GM12878 (cell line): ENCODE measurements around the gene DDX56. TPM values are rescaled to one million over a fixed set of nuclear protein-coding genes. Genes with fewer than 3 reads are reported as not detected.
A peak's percentile ranks its signal among the peaks of the same experiment; 100 is the strongest.

Source experiments
- ATAC-seq: fragments of 200-7000 bp; cut with Tn5 transposase; 3 replicates; pipeline ENCODE4 v1.9.1; 2020; ENCODE audit warnings: mild to moderate bottlenecking, moderate library complexity
- BruUV-seq: library from RNA; stranded (reverse); fragments of 400-500 nt; replicated peaks from 2 replicates; lab custom pipeline; 2021; lab: Mats Ljungman, UMichigan
- CTCF ChIA-PET: fragments of 300-600 bp; sonication (Branson Sonifier 250); formaldehyde crosslinking; extraction: SDS; loops from one replicate; lab custom pipeline; 2021; ENCODE audit warnings: inconsistent platforms; lab: Yijun Ruan, JAX
- POLR2A ChIA-PET: fragments of 350-600 bp; formaldehyde crosslinking; extraction: SDS; loops from one replicate; lab custom pipeline; 2021; ENCODE audit warnings: inconsistent platforms; lab: Charles Lee
- RAD21 ChIA-PET: fragments of 300-600 bp; sonication (Branson Sonifier 250); formaldehyde crosslinking; loops from one replicate; lab custom pipeline; 2023; ENCODE audit warnings: antibody characterized with exemption; ENCODE audit not compliant: unreplicated experiment; lab: Charles Lee
- SMC1A ChIA-PET: fragments of 300-600 bp; sonication (Branson Sonifier 250); formaldehyde crosslinking; loops from one replicate; lab custom pipeline; 2023; ENCODE audit not compliant: unreplicated experiment, uncharacterized antibody; lab: Charles Lee
- DNase-seq: peaks from one replicate; pipeline ENCODE4 v3.0.0-alpha.2; 2011; ENCODE audit warnings: low read depth, low spot score
- FAIRE-seq: peaks from 3 replicates; lab custom pipeline; 2011; peaks lifted over from hg19 to GRCh38; lab: Jason Lieb, UNC
- H2AFZ ChIP-seq: 2 replicates; pipeline ENCODE4 v1.6.0; 2011; ENCODE audit warnings: low read depth, low read length, control low read depth; ENCODE audit not compliant: control insufficient read depth
- H3K27ac ChIP-seq: 2 replicates; pipeline ENCODE4 v1.5.1; 2011; ENCODE audit warnings: control low read depth; ENCODE audit not compliant: control insufficient read depth, insufficient read depth
- H3K27me3 ChIP-seq, 2 experiments: replicated peaks in 1 of 2; 2 replicates each; pipeline versions ENCODE4 v1.6.0 to v1.6.1; 2011; ENCODE audit warnings: low read length in 1 of 2; ENCODE audit not compliant: control insufficient read depth in 2 of 2, insufficient read depth in 2 of 2
- H3K36me3 ChIP-seq, 2 experiments: 2 replicates each; pipeline ENCODE4 v1.5.1; 2011; ENCODE audit warnings: low read length in 1 of 2; ENCODE audit not compliant: control insufficient read depth in 2 of 2, insufficient read depth in 2 of 2
- H3K4me1 ChIP-seq: 2 replicates; pipeline ENCODE4 v1.6.1; 2011; ENCODE audit warnings: mild to moderate bottlenecking, low read length, moderate library complexity, mixed read lengths; ENCODE audit not compliant: control insufficient read depth, insufficient read depth
- H3K4me2 ChIP-seq: 2 replicates; pipeline ENCODE4 v1.6.0; 2011; ENCODE audit warnings: control low read depth; ENCODE audit not compliant: control insufficient read depth, insufficient read depth
- H3K4me3 ChIP-seq: fragments of 200-600 bp; sonication (generic); 2 replicates; pipeline ENCODE4 v1.5.1; 2016
- H3K79me2 ChIP-seq: 2 replicates; pipeline ENCODE4 v1.6.0; 2011; ENCODE audit warnings: low read length; ENCODE audit not compliant: control insufficient read depth, insufficient read depth
- H3K9ac ChIP-seq: 2 replicates; pipeline ENCODE4 v1.8.0; 2011; ENCODE audit warnings: low read length, control low read depth, mixed read lengths; ENCODE audit not compliant: control insufficient read depth, insufficient read depth
- H3K9me3 ChIP-seq: replicated peaks from 3 replicates; pipeline ENCODE4 v1.5.1; 2011; ENCODE audit warnings: mild to moderate bottlenecking, low read length; ENCODE audit not compliant: control insufficient read depth, insufficient read depth
- H4K20me1 ChIP-seq: 2 replicates; pipeline ENCODE4 v1.6.0; 2011; ENCODE audit not compliant: control insufficient read depth, insufficient read depth
- ATF3 ChIP-seq: IDR thresholded peaks from 2 replicates; pipeline ENCODE4 v1.6.1; 2011; ENCODE audit warnings: low read depth, mild to moderate bottlenecking, low read length, moderate library complexity, borderline replicate concordance; ENCODE audit errors: extremely low read depth
- EED ChIP-seq: sonication (generic); IDR thresholded peaks from 2 replicates; pipeline ENCODE4 v1.6.1; 2016; ENCODE audit warnings: antibody characterized with exemption, low read depth
- EGR1 ChIP-seq, 2 experiments: IDR thresholded peaks; 1 replicate in 1 of 2; 2 replicates in 1 of 2; pipeline ENCODE4 v1.6.1; 2011 to 2012; ENCODE audit warnings: low read depth in 2 of 2, low read length in 2 of 2, borderline replicate concordance in 1 of 2, mild to moderate bottlenecking in 1 of 2, moderate library complexity in 1 of 2
- ELK1 ChIP-seq: IDR thresholded peaks from 2 replicates; pipeline ENCODE4 v1.6.1; 2012; ENCODE audit warnings: low read depth, low read length, improper control_type of control experiment
- HDGF ChIP-seq: fragments of 450-650 bp; IDR thresholded peaks from 2 replicates; pipeline ENCODE4 v1.6.1; 2016; ENCODE audit warnings: antibody characterized with exemption
- JUND ChIP-seq: IDR thresholded peaks from 2 replicates; pipeline ENCODE4 v1.6.1; 2012; ENCODE audit warnings: low read depth, mild to moderate bottlenecking, low read length, improper control_type of control experiment, moderate library complexity
- KLF5 ChIP-seq: fragments of 450-650 bp; IDR thresholded peaks from 2 replicates; pipeline ENCODE4 v1.6.1; 2014; ENCODE audit warnings: mild to moderate bottlenecking; ENCODE audit not compliant: partially characterized antibody
- SIX5 ChIP-seq: IDR thresholded peaks from 2 replicates; pipeline ENCODE4 v1.6.1; 2011; ENCODE audit warnings: mild to moderate bottlenecking, low read depth, low read length, moderate library complexity; ENCODE audit not compliant: severe bottlenecking
- STAT1 ChIP-seq: fragments of 450-650 bp; conservative IDR thresholded peaks from 2 replicates; pipeline ENCODE4 v1.6.1; 2014; ENCODE audit warnings: antibody characterized with exemption, mild to moderate bottlenecking
- YBX1 ChIP-seq: fragments of 450-650 bp; IDR thresholded peaks from 2 replicates; pipeline ENCODE4 v1.6.1; 2016; ENCODE audit warnings: antibody characterized with exemption
- ZBTB4 ChIP-seq: fragments of 450-650 bp; formaldehyde crosslinking; IDR thresholded peaks from 2 replicates; pipeline ENCODE4 v1.4.0; 2022; ENCODE audit warnings: mild to moderate bottlenecking, moderate library complexity
- ZNF274 ChIP-seq: IDR thresholded peaks from one replicate; pipeline ENCODE4 v1.8.0; 2011; ENCODE audit not compliant: insufficient read length, insufficient read depth
- WGBS: methylation state at CpG from one replicate; pipeline ENCODE4 v1.1.6; 2016; ENCODE audit warnings: low lambda C conversion rate; ENCODE audit not compliant: insufficient replicate concordance, insufficient coverage; ENCODE audit errors: missing lambda C conversion rate; 5-methylcytosine and 5-hydroxymethylcytosine counted together
- in situ Hi-C: fragments of 300-500 bp; cut with MboI; formaldehyde crosslinking; loops from 9 replicates; pipeline ENCODE4 v1.14.3; 2018; ENCODE audit warnings: mixed read lengths
- intact Hi-C: fragments of 100-400 bp; cut with micrococcal nuclease; formaldehyde crosslinking; loops from one replicate; pipeline ENCODE4 v1.14.2; 2022; ENCODE audit not compliant: unreplicated experiment
- polyA plus RNA-seq, 11 experiments: library from polyadenylated mRNA; depleted of rRNA in 4 of 11; unstranded in 6 of 11; stranded (reverse) in 5 of 11; fragments of >200 nt; fragmentation: Nextera tagmentation in 4 of 11; fragmentation: Illumina TruSeq in 1 of 11; extraction: Ambion mirVana in 4 of 11; extraction: Trizol in 1 of 11; gene quantifications; 1 replicate in 1 of 11; 2 replicates in 10 of 11; pipeline versions ENCODE4 v1.2.1 to v1.2.3, GENCODE V29; 2011 to 2016; ENCODE audit warnings: inconsistent platforms in 2 of 11, missing spikeins in 2 of 11, low read depth in 1 of 11
- total RNA-seq, 4 experiments: library from RNA; depleted of rRNA in 3 of 4; stranded (reverse); fragments of >200 nt in 3 of 4; fragmentation: Illumina TruSeq in 1 of 4; extraction: Trizol in 1 of 4; gene quantifications; 2 replicates each; pipeline versions ENCODE4 v1.2.1 to v1.2.3, GENCODE V29; 2013 to 2021
- TF ChIP-seq, protein P1 (sequence below): fragments of 450-650 bp; IDR thresholded peaks from 2 replicates; pipeline ENCODE4 v1.6.1; 2018; ENCODE audit warnings: mild to moderate bottlenecking, low read depth, moderate library complexity; ENCODE audit not compliant: partially characterized antibody
- TF ChIP-seq, protein P2 (sequence below): IDR thresholded peaks from 2 replicates; pipeline ENCODE4 v1.6.1; 2012; ENCODE audit warnings: low read depth, low read length, improper control_type of control experiment

DDX56 gene
- total and polyA plus RNA-seq, 10 of the 15 experiments (the other 5 are each of a cell fraction or from before 2014, with no cell fraction given): 19.8 to 136 (median 81.3) TPM

- POLR2A ChIA-PET: interaction anchor here (0.6 to 3.6 kb wide), 14 partner anchors 9 to 1968 kb away, joined by 3 to 20 read pairs (median 6); partner anchors contain the start of genes DDX56, H2AZ2 and OGDH
- Histone ChIP-seq H3K9ac (peak within 1 kb of the TSS; percentile 91), H3K79me2 (peaks cover 20% of the 10 kb centered on the region), H3K9me3 (no peaks in the 10 kb centered on the region), H3K4me1 (peaks cover 4% of the 10 kb centered on the region; the same call in 1 of the 2 replicates), H3K27ac (peak within 1 kb of the TSS; percentile 86), H3K4me3 (peak within 1 kb of the TSS; percentile 83), H3K27me3 (no peaks in the 10 kb centered on the region), H3K4me2 (peak within 1 kb of the TSS; percentile 86), H4K20me1 (no peaks in the 10 kb centered on the region), H3K36me3 (peaks cover 4 to 11% of the 10 kb centered on the region in 2 experiments), H2AFZ (peak within 1 kb of the TSS; percentile 89)
- no TSS peak for BruUV-seq
- intact Hi-C loops (loop anchor here (1.0 to 5.0 kb wide), 2 partner anchors 215 to 266 kb away; partner anchors contain the start of genes H2AZ2 and PPIA), in situ Hi-C loops (no loop called here)
- DNase-seq: peak; percentile 97
- RAD21 ChIA-PET: interaction anchor here (0.7 to 3.5 kb wide), 5 partner anchors 9 to 418 kb away, joined by 3 to 26 read pairs (median 5); partner anchors contain the start of genes CCM2, DDX56, H2AZ2 and OGDH
- under 1% methylated on average over 70 of the region's 71 CpGs for WGBS
- FAIRE-seq: peak; percentile 98
- SMC1A ChIA-PET: interaction anchor here (0.6 to 3.4 kb wide), 15 partner anchors 8 to 554 kb away, joined by 3 to 10 read pairs (median 4); partner anchors contain the start of genes DDX56 and H2AZ2
- ATAC-seq: peak; percentile 92
- CTCF ChIA-PET: interaction anchor here (0.7 to 4.0 kb wide), 12 partner anchors 9 to 554 kb away, joined by 3 to 16 read pairs (median 3); partner anchors contain the start of gene H2AZ2
- no peak for TF ChIP-seq ZBTB4 (CRISPR knock-in tag)
- no peak for TF ChIP-seq JUND
- peak; percentile 98 for TF ChIP-seq HDGF
- no peak for TF ChIP-seq EED
- TF ChIP-seq KLF5: no peak
- TF ChIP-seq YBX1: no peak
- no peak for TF ChIP-seq ATF3
- no peak for TF ChIP-seq STAT1
- TF ChIP-seq SIX5: no peak
- TF ChIP-seq ELK1: no peak; the same call in 1 of the 2 replicates
- TF ChIP-seq EGR1 (IDR thresholded peaks at IDR 0.05; ENCODE audit: borderline replicate concordance in 1 of 2, low read depth in 2 of 2, low read length in 2 of 2): peak in 1 of 2 experiments; percentile 80; a peak in 2 of 3 replicates
- TF ChIP-seq ZNF274: no peak
- TF ChIP-seq, protein P1, sequence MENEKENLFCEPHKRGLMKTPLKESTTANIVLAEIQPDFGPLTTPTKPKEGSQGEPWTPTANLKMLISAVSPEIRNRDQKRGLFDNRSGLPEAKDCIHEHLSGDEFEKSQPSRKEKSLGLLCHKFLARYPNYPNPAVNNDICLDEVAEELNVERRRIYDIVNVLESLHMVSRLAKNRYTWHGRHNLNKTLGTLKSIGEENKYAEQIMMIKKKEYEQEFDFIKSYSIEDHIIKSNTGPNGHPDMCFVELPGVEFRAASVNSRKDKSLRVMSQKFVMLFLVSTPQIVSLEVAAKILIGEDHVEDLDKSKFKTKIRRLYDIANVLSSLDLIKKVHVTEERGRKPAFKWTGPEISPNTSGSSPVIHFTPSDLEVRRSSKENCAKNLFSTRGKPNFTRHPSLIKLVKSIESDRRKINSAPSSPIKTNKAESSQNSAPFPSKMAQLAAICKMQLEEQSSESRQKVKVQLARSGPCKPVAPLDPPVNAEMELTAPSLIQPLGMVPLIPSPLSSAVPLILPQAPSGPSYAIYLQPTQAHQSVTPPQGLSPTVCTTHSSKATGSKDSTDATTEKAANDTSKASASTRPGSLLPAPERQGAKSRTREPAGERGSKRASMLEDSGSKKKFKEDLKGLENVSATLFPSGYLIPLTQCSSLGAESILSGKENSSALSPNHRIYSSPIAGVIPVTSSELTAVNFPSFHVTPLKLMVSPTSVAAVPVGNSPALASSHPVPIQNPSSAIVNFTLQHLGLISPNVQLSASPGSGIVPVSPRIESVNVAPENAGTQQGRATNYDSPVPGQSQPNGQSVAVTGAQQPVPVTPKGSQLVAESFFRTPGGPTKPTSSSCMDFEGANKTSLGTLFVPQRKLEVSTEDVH: no peak
- TF ChIP-seq, protein P2, sequence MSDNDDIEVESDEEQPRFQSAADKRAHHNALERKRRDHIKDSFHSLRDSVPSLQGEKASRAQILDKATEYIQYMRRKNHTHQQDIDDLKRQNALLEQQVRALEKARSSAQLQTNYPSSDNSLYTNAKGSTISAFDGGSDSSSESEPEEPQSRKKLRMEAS: no peak
Measured at GRCh38 chr7:44581879-44582603, 8.3 kb upstream of the DDX56 start, which contains the start of gene TMED4. Gene TMED4, minus strand, starts transcription at chr7:44582231. Its CDS starts 25 bp downstream, at chr7:44582206.
